Measurements from ENCODE around the gene LRP8. TPM values are rescaled to one million over a fixed set of nuclear protein-coding genes. Genes with fewer than 3 reads are reported as not detected.
A peak's percentile ranks its signal among the peaks of the same experiment; 100 is the strongest.

The LRP8 gene
- total and polyA plus RNA-seq, 8 donors, result 0.58 to 26.8 (median 2.3) TPM

- Histone ChIP-seq H3K9me3 (no peaks in the 10 kb centered on the region), H3K27ac (peak overlapping the region in 4 of 5 donors; percentile 96 to 99 (median 99)), H3K27me3 (no peaks in the 10 kb centered on the region), H3K36me3 (peaks cover 6 to 7% (median 7%) of the 10 kb centered on the region in 4 donors), H3K4me3 (peak overlapping the region; percentile 57 to 97 (median 82)), H3K4me1 (peaks cover 15 to 45% (median 34%) of the 10 kb centered on the region in 4 donors)
- intact Hi-C loops (cut with DNase I; ENCODE audit: low total_unique reads), result no loop called here
- TF ChIP-seq POLR2AphosphoS5 (IDR thresholded peaks at IDR 0.05) (no peak), CTCF (IDR thresholded peaks at IDR 0.05) (no peak), POLR2A (IDR thresholded peaks at IDR 0.05) (no peak), EP300 (IDR thresholded peaks at IDR 0.05) (no peak)
- WGBS, 5 donors, result 33 to 41% (median 35%) methylated on average over 9 of the region's 9 CpGs
- DNase-seq, result peak in 1 of 2 donors; percentile 34
Measured at GRCh38 chr1:53196017-53196484, 131.8 kb downstream of the LRP8 start.

GRCh38 chr1:53195246-53196016 is 132.4 kb downstream of the LRP8 start:
- Histone ChIP-seq H3K27ac (peak overlapping the region in 4 of 5 donors; percentile 96 to 99 (median 99)), H3K4me1 (peaks cover 19 to 45% (median 34%) of the 10 kb centered on the region in 4 donors), H3K36me3 (peaks cover 0 to under 1% (median under 1%) of the 10 kb centered on the region in 4 donors), H3K4me3 (peak overlapping the region in 2 of 4 donors; percentile 75 to 97), H3K9me3 (no peaks in the 10 kb centered on the region), H3K27me3 (no peaks in the 10 kb centered on the region)
- 67 to 87% (median 81%) methylated on average over 11 of the region's 11 CpGs for WGBS, 5 donors
- intact Hi-C loops (cut with DNase I; ENCODE audit: low total_unique reads), result no loop called here
- DNase-seq, result no peak
- TF ChIP-seq EP300 (IDR thresholded peaks at IDR 0.05), result no peak
- TF ChIP-seq CTCF (IDR thresholded peaks at IDR 0.05), result no peak
- no peak for TF ChIP-seq POLR2AphosphoS5 (IDR thresholded peaks at IDR 0.05)
- no peak for TF ChIP-seq POLR2A (IDR thresholded peaks at IDR 0.05)

Other genes starting within 250 kb of the LRP8 start
- gene SLC1A7, start 185.4 kb downstream of the LRP8 start, total RNA-seq, result under 1 TPM in 2 of 5 donors, not detected in 3; 0.29 to 0.45 TPM
- gene SLC1A7, start 185.4 kb downstream of the LRP8 start, polyA plus RNA-seq, result under 1 TPM in 1 of 3 donors, not detected in 2; 0.08 TPM
- 100 to 1,000 TPM in 1 of 5 donors, 10 to 100 TPM in 3, 1 to 10 TPM in 1; 2.3 to 221 (median 24.2) TPM for gene CPT2, start 131.2 kb downstream of the LRP8 start, total RNA-seq
- 10 to 100 TPM; 12.3 to 30.5 (median 14.6) TPM for gene CPT2, start 131.2 kb downstream of the LRP8 start, polyA plus RNA-seq
- gene CZIB, start 107.4 kb downstream of the LRP8 start, total RNA-seq, result 10 to 100 TPM; 31.6 to 52.7 (median 38.0) TPM
- gene CZIB, start 107.4 kb downstream of the LRP8 start, polyA plus RNA-seq, result 10 to 100 TPM; 60.8 to 78.8 (median 74.9) TPM
- gene MAGOH, start 89.6 kb downstream of the LRP8 start, total RNA-seq, result 10 to 100 TPM in 3 of 5 donors, 1 to 10 TPM in 2; 2.9 to 58.3 (median 25.5) TPM
- gene MAGOH, start 89.6 kb downstream of the LRP8 start, polyA plus RNA-seq, result 100 to 1,000 TPM in 1 of 3 donors, 10 to 100 TPM in 2; 73.3 to 105 (median 81.9) TPM
- not detected for gene DMRTB1, start 131.3 kb upstream of the LRP8 start, total RNA-seq
- not detected for gene DMRTB1, start 131.3 kb upstream of the LRP8 start, polyA plus RNA-seq

Measured in stomach (tissue), 9 donors.